Natural killer cell (primary cell): ENCODE measurements around the gene RNF223. TPM values are rescaled to one million over a fixed set of nuclear protein-coding genes. Genes with fewer than 3 reads are reported as not detected.

ENCODE experiments used
- ATAC-seq, 3 donors: fragments of 150-1000 bp in 2 of 3; fragments of 200-7000 bp in 1 of 3; cut with Tn5 transposase; 1 replicate in 1 of 3; 2 replicates in 2 of 3; pipeline ENCODE4 v1.10.0; 2021; ENCODE audit warnings: mild to moderate bottlenecking in 2 of 3, moderate library complexity in 2 of 3
- DNase-seq, 2 donors: peaks; one replicate each; pipeline versions ENCODE4 v3.0.0 to v3.0.0-alpha.2; 2013 to 2021; ENCODE audit warnings: mixed read lengths in 1 of 2
- H3K27ac ChIP-seq: one replicate; pipeline ENCODE4 v1.5.1; 2013; ENCODE audit warnings: mild to moderate bottlenecking, low read length
- H3K27me3 ChIP-seq: one replicate; pipeline ENCODE4 v1.6.1; 2013; ENCODE audit warnings: low read length; ENCODE audit not compliant: control insufficient read depth, insufficient read depth
- H3K36me3 ChIP-seq: one replicate; pipeline ENCODE4 v1.6.1; 2013; ENCODE audit warnings: low read length; ENCODE audit not compliant: control insufficient read depth, insufficient read depth
- H3K4me1 ChIP-seq: one replicate; pipeline ENCODE4 v1.6.1; 2013; ENCODE audit warnings: low read length; ENCODE audit not compliant: control insufficient read depth, insufficient read depth
- H3K4me3 ChIP-seq: one replicate; pipeline ENCODE4 v1.5.1; 2013; ENCODE audit warnings: low read length
- H3K9me3 ChIP-seq: one replicate; pipeline ENCODE4 v1.6.1; 2013; ENCODE audit warnings: low read length; ENCODE audit not compliant: control insufficient read depth, insufficient read depth
- H3K27ac Mint-ChIP-seq, 2 donors: one replicate each; pipeline ENCODE4 v1.8.0; 2022; ENCODE audit warnings: mild to moderate bottlenecking in 2 of 2, mixed read lengths in 2 of 2, moderate library complexity in 1 of 2
- H3K27me3 Mint-ChIP-seq, 2 donors: one replicate each; pipeline ENCODE4 v1.8.0; 2022; ENCODE audit warnings: low read depth in 2 of 2, mixed read lengths in 2 of 2
- H3K36me3 Mint-ChIP-seq: one replicate; pipeline ENCODE4 v1.8.0; 2022; ENCODE audit warnings: mixed read lengths
- H3K4me1 Mint-ChIP-seq, 2 donors: one replicate each; pipeline ENCODE4 v1.8.0; 2022; ENCODE audit warnings: mixed read lengths in 2 of 2
- H3K4me3 Mint-ChIP-seq: one replicate; pipeline ENCODE4 v1.8.0; 2022; ENCODE audit warnings: mild to moderate bottlenecking, moderate library complexity, mixed read lengths
- H3K9me3 Mint-ChIP-seq, 2 donors: one replicate each; pipeline ENCODE4 v1.8.0; 2022; ENCODE audit warnings: mixed read lengths in 2 of 2
- WGBS: methylation state at CpG from one replicate; pipeline ENCODE4 v1.1.7; 2013; ENCODE audit warnings: missing lambda C conversion rate; ENCODE audit not compliant: insufficient coverage; 5-methylcytosine and 5-hydroxymethylcytosine counted together
- intact Hi-C: fragments of 100-400 bp; cut with micrococcal nuclease; formaldehyde crosslinking; loops from one replicate; pipeline ENCODE4 v1.14.2; 2022
- total RNA-seq, 4 donors: library from RNA; stranded (reverse); fragments of 120-200 nt in 1 of 4; gene quantifications; one replicate each; pipeline versions ENCODE4 v1.2.3 to v1.2.4, GENCODE V29; 2013 to 2022
- TF ChIP-seq, protein P1 (sequence below): fragments of 200-600 bp; IDR thresholded peaks from one replicate; pipeline ENCODE4 v1.8.0; 2022; ENCODE audit warnings: antibody characterized with exemption

The RNF223 gene
- total RNA-seq, 3 donors from 2014 or later (not counting 1 experiment from before 2014, with no cell fraction given), result not detected

DNA sequence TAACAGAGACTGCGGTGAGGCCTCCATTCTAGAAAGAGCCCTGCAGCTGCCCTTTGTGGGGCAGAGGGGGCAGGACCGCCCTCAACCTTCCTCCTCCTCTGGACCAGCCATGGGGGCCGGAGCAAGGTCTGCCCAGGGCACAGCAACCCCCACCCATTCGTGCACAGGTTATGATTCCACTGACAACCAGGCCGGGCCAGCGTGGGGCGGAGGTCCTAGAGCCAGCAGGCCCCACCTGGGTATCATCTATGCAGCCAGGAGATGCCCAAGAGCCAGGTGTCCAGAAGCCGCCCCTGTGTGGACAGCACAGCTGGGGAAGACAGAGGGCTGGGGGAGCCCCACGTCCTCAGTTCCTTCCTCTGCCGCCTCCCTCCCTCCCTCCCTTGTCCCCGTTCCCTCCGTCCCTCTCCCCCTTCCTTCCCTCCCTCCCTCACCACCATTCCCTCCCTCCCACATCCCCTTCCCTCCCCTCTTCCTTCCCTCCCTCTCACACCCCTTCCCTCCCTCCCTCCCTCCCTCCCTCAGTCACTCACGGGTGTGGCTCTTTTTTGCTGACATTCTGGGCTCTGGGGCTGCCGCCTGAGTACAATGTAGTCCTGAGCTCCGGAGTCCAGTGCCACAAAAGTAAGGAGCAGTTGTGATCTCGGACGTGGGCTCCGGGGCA lies 12.3 kb downstream of the RNF223 start:
- Mint-ChIP-seq H3K27me3 (peaks cover 7 to 33% of the 10 kb centered on the region in 2 donors), H3K9me3 (no peaks in the 10 kb centered on the region), H3K4me3 (no peak overlapping the region), H3K27ac (no peak overlapping the region), H3K36me3 (no peaks in the 10 kb centered on the region), H3K4me1 (peaks cover 0 to 18% of the 10 kb centered on the region in 2 donors)
- H3K27ac ChIP-seq, result no peak overlapping the region
- whole genome bisulfite sequencing, result 52% methylated on average over 16 of the region's 18 CpGs
- no peaks in the 10 kb centered on the region for H3K9me3 ChIP-seq
- H3K27me3 ChIP-seq, result peaks cover 47% of the 10 kb centered on the region
- no peak for DNase-seq
- no peak overlapping the region for H3K4me3 ChIP-seq
- ATAC-seq, result no peak
- intact Hi-C loops, result no loop called here
- TF ChIP-seq, protein P1, sequence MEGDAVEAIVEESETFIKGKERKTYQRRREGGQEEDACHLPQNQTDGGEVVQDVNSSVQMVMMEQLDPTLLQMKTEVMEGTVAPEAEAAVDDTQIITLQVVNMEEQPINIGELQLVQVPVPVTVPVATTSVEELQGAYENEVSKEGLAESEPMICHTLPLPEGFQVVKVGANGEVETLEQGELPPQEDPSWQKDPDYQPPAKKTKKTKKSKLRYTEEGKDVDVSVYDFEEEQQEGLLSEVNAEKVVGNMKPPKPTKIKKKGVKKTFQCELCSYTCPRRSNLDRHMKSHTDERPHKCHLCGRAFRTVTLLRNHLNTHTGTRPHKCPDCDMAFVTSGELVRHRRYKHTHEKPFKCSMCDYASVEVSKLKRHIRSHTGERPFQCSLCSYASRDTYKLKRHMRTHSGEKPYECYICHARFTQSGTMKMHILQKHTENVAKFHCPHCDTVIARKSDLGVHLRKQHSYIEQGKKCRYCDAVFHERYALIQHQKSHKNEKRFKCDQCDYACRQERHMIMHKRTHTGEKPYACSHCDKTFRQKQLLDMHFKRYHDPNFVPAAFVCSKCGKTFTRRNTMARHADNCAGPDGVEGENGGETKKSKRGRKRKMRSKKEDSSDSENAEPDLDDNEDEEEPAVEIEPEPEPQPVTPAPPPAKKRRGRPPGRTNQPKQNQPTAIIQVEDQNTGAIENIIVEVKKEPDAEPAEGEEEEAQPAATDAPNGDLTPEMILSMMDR, result no peak
- H3K4me1 ChIP-seq, result peaks cover 31% of the 10 kb centered on the region
- H3K36me3 ChIP-seq, result no peaks in the 10 kb centered on the region

DNA sequence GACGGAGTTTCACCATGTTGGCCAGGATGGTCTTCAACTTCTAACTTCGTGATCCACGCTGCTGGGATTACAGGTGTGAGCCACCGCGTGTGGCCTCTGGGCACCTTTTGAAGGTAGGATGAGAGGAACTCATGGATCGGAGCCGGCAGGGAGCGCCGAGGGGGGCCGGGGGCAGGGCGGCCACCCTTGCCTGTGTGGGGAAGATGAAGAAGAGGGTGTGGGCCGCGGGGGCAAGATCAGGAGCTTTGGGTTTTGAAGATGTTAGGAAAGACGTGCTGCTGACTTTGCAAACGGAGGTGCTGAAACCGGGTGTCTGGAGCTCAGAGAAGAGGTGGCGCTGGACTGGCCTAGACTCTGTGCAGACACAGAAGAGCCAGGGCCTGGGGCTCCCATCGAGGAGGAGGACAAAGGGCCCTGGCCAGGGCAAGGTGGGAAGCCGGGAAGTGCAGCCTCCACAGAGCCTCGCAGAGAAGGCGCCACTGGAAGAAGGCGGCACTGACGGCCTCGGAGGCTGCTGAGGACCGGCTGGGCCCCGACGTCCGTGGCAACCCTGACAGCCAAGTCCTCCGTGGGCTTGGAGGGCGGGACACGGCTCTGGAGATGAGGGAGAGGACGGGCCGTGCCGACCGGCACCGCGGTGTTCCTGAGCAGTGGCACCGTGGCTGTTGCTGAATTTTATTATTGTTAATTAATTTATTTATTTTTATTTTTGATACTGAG lies 13.7 kb downstream of the RNF223 start:
- DNase-seq (no peak), ATAC-seq (no peak)
- no peaks in the 10 kb centered on the region for H3K36me3 Mint-ChIP-seq
- H3K4me1 Mint-ChIP-seq, result peaks cover 0 to 18% of the 10 kb centered on the region in 2 donors
- H3K27ac ChIP-seq, result no peak overlapping the region
- intact Hi-C loops, result no loop called here
- no peaks in the 10 kb centered on the region for H3K9me3 Mint-ChIP-seq
- peaks cover 31% of the 10 kb centered on the region for H3K4me1 ChIP-seq
- WGBS, result 56% methylated on average over 37 of the region's 38 CpGs
- no peaks in the 10 kb centered on the region for H3K9me3 ChIP-seq
- peaks cover 47% of the 10 kb centered on the region for H3K27me3 ChIP-seq
- no peak overlapping the region for H3K4me3 ChIP-seq
- H3K4me3 Mint-ChIP-seq, result peak overlapping the region; percentile 25
- no peak overlapping the region for H3K27ac Mint-ChIP-seq
- H3K36me3 ChIP-seq, result no peaks in the 10 kb centered on the region
- H3K27me3 Mint-ChIP-seq, result peaks cover 7 to 33% of the 10 kb centered on the region in 2 donors
- TF ChIP-seq, protein P1, result no peak

DNA sequence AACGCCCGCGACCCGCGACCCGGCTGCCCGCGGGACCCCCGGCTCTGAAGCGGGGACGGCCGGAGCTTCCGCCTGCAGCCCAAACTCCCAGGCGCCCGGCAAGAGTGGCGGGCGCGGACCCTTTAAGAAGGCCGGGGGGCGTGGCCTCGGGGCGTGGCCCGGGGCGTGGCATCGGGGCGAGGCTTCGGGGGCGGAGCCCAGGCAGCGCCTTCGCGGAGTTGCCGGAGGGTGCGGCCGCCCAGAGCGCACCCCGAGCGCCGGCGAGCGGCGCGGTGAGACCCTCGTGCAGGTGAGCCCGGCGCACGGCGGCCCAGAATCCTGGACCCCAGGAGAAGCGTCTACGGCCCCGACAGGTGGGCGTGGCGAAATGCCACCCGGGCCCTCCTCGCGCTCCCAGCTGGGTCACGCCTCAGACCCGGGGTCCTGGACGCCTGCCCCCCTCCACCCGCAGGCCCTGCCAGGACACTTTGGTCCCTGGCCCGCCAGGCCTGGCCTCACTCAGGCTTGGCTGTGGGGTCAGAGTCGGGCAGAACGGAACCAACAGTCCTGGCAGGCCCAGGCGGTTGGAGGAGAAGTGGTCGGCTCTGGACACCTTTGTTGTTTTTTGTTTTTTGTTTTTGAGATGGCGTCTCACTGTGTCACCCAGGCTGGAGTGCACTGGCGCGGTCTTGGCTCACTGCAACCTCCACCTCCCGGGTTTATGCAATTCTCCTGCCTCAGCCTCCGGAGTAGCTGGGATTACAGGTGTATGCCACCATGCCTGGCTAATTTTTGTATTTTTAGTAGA lies 14.4 kb downstream of the RNF223 start:
- H3K27me3 ChIP-seq, result peaks cover 47% of the 10 kb centered on the region
- WGBS, result 3% methylated on average over 69 of the region's 69 CpGs
- no peaks in the 10 kb centered on the region for H3K9me3 Mint-ChIP-seq
- H3K36me3 ChIP-seq, result no peaks in the 10 kb centered on the region
- TF ChIP-seq, protein P1, result peak; percentile 2
- H3K4me1 Mint-ChIP-seq, result peaks cover 0 to 18% of the 10 kb centered on the region in 2 donors
- peak; percentile 79 to 90 for DNase-seq
- peaks cover 31% of the 10 kb centered on the region for H3K4me1 ChIP-seq
- intact Hi-C loops, result no loop called here
- H3K4me3 ChIP-seq, result peak overlapping the region; percentile 7
- H3K27ac Mint-ChIP-seq, result no peak overlapping the region
- peaks cover 7 to 33% of the 10 kb centered on the region in 2 donors for H3K27me3 Mint-ChIP-seq
- H3K9me3 ChIP-seq, result no peaks in the 10 kb centered on the region
- H3K27ac ChIP-seq, result no peak overlapping the region
- peak; percentile 60 to 82 (median 70) for ATAC-seq
- H3K4me3 Mint-ChIP-seq, result peak overlapping the region; percentile 25
- H3K36me3 Mint-ChIP-seq, result no peaks in the 10 kb centered on the region
